Mammary epithelial cell (primary cell): ENCODE data around the gene PGM1.
"Not testable (repeated sequence)": the region's sequence is repeated elsewhere in the genome, so short reads cannot be mapped to it uniquely, and the experiment has no call there.

Source experiments
- CTCF ChIP-seq, 2 donors: IDR thresholded peaks in 1 of 2; conservative IDR thresholded peaks in 1 of 2; 2 replicates each; pipeline ENCODE4 v1.5.1; 2011 to 2012; ENCODE audit warnings: inconsistent platforms in 2 of 2, low read length in 2 of 2, mild to moderate bottlenecking in 2 of 2, control low read depth in 1 of 2, low read depth in 1 of 2; ENCODE audit not compliant: insufficient read depth in 1 of 2; ENCODE audit errors: extremely low read depth in 1 of 2
- EZH2 ChIP-seq: IDR thresholded peaks from 2 replicates; pipeline ENCODE4 v1.6.1; 2012; ENCODE audit warnings: low read length, inconsistent platforms, borderline replicate concordance

- TF ChIP-seq CTCF (conservative IDR thresholded peaks at IDR 0.05 in 1 of 2, IDR thresholded peaks at IDR 0.05 in 1 of 2; ENCODE audit: extremely low read depth in 1 of 2, insufficient read depth in 1 of 2, low read depth in 1 of 2, low read length in 2 of 2); EZH2: not testable (repeated sequence)
Measured at GRCh38 chr1:63572686-63573085, 20.5 kb upstream of the PGM1 start.
